GM04503 (cell line): ENCODE data around the gene ATP1A1.

ENCODE experiments used
- DNase-seq: peaks from one replicate; pipeline ENCODE4 v3.0.0-alpha.2; 2012; ENCODE audit warnings: low read depth

Gene ATP1A1

DNA sequence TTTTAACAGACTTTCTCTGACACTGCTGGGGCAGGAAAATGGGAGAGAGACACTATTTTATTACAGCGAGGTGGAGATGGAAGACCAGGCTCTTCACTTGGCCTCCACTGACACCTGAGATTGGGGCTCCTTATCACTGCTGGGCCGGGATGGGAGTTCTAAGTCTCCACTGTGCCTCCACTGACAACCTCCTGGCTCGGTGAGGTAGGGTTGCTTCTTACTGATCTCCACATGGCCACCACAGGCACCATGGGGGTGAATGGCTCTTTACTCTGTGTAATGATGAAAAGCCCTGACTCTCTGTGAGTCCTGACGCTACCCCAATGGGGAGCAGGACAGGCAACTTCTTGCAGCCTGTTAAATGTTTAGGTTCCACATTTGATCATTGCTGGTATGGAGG, 67.7 kb downstream of the ATP1A1 start:
- no peak for DNase-seq

DNA sequence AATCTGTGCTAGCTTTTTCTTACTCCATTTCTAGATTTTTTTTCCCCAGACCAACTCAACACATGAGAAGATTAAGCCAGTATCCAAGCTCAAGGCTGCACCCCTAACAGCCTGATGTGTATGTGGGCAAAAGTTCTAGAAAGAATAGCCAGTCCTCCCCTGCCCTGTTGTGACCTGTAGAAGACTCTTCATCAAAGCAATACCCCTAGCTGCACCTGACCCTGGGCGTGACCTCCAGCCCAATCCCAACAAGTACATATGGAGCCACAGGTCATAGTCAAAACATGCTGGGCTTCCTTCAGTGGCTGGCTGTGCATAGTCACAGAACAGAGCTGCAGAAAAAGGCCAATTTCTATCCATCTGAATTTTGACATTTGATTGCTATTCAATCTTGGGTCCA, 72.5 kb downstream of the ATP1A1 start:
- DNase-seq = no peak

DNA sequence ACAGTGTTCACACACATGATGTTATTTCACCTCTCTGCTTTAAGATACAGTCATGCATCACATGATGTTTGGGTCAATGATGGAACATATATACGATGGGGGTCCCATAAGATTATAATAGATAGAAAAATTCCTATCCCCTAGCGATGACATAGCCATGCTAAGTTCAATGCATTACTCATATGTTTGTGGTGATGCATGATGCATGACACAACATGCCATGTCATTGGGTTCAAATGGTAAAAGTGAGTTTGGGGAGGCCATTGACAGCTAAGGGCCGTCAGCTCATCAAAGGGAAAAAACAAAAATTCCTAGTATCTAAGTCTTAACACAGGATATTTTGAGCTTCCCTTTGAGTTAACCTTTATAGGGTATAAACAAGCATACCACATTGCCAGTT, 73.6 kb downstream of the ATP1A1 start:
- DNase-seq = no peak

DNA sequence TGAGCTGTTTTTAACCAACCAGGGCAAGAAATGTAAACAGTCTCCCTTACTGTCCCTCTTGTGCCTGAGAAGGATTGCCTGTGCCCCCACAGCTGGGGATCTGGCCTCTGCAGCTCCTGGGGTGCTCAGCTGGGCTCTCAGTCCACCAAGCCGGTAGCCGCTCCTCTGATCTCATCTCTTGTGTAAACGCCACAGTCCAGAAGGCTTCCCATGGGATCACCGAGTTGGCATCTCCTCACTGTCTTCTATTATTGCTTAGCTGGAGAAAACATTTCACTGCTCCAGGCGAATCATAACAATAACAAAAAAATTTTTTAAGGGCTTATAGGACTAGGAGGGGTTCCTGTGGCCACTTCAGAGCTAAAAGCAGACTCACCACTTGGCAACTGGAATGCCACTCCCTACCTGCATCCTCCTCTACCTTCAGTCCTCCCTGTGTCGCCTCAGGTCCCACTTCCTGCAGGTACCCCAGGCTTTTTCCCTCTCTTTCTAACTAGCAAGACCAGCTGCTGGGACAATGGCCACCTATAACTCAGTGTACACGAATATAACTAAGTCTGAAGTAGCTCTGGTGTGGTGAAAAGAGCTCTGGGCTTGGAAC, 75.8 kb downstream of the ATP1A1 start:
- no peak for DNase-seq

DNA sequence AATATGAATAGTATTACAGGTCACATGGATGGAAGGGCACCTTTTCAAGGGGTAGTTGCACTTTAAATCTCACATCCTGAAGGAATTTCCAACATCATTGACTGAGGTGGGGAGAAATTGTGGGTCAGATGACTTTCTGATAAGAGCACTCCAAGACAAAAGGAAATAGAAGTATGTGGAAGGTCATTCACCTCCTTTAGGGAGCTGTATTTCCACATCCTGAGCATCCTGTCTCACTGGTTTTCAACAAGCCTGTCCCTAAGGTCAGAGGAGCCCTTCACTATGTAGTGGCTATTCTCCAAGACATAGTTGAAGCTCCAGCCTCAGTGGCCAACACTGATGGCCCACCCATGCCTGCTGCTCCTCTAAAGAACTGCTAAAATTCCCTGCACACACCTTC, 76.5 kb downstream of the ATP1A1 start:
- no peak for DNase-seq

DNA sequence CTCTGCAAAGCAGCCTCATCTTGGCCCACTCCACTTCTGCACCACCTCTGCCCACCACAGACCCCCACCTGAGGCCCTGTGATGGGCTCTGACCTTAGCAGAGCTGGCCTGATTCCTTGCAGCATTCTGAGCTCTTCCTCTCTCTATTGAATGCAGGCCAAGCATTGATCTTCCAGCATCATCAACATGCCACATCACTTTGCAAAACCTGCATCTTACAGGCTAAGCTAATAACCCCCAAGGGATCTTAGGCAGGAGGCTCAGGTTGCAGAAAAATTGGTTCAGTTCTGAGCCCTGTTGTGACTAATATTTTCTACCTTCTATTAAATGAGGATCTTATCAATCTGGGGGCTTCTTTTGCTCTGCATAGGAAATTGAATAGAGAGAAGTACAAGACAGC, 78.7 kb downstream of the ATP1A1 start:
- no peak for DNase-seq

DNA sequence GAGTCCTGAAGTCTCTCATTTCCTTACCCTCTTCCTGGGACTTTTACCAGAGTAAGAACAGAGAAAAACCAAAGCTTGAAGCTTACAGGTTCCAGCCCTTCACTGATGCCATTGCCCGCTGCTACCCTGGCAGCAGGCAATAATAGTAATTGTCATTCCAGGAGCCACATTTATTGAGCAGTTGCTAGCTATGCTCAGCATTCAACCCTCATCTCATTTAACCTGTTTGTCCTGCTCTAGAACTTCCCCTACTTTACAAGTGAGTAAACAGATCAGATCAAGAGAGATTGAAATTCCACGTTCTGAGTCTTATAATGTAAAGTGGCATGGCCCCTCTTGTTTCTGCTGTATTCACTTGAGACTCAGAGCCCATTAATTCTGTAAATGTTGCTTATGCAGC, 80.4 kb downstream of the ATP1A1 start:
- DNase-seq = no peak

DNA sequence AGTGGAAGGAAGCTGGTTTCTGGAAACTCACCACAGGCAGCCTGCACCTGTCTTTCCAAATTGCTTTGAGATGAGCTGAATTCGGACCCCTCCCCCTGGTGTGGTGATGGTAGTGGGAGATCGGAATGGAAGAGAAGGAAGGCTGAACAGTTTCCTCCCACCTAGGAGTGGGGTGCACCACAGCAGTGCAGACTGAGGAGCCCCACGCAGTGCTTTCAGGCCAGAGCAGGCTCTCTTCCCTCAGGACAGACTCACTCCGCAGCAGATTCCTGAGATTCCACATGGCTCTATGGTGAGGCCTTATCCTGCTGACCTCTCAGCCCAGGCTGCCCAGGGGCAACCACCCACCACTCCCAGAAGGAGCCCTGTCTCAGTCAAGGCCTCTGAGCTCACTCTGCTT, 80.9 kb downstream of the ATP1A1 start:
- no peak for DNase-seq
